Measurements from ENCODE around the gene TACC2.
A peak's percentile ranks its signal among the peaks of the same experiment; 100 is the strongest.
"Not testable (repeated sequence)": the region's sequence is repeated elsewhere in the genome, so short reads cannot be mapped to it uniquely, and the experiment has no call there.

The TACC2 gene

DNA sequence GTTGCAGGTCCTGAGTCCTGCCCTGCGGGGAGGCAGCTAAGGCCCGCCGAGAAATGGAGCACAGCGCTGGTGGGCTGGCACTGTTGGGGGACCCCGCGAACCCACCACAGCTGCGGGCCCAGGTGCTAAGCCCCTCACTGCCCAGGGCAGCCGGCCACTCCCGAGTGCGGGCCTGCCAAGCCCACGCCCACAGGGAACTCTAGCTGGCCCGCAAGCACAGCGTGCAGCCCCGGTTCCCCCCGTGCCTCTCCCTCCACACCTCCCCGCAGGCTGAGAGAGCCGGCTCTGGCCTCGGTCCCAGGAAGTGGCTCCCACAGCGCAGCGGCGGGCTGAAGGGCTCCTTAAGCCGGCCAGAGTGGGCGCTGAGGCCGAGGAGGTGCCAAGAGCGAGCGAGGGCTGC, 10.5 kb upstream of the TACC2 start:
- no peak for DNase-seq (ENCODE audit: low read depth)

DNA sequence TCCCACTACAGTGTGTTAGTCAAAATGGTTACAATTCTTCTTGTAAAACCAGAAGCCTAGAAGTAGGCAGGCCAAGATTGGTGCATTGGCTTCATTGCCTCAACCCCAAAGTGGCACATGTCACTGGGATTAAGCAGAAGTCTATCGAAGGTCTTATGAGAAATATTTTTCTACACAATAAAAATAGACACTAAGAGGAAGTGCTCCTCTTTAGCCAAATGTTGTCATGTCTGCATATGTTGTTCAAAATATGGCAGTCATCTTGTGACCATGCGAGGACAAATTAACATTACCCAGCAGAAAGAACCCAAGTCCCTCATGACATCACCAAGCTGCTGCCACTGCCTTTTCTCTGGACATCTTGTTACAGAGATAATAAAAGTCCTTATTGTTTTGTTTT, 7.6 kb upstream of the TACC2 start:
- no peak for DNase-seq (ENCODE audit: low read depth)

DNA sequence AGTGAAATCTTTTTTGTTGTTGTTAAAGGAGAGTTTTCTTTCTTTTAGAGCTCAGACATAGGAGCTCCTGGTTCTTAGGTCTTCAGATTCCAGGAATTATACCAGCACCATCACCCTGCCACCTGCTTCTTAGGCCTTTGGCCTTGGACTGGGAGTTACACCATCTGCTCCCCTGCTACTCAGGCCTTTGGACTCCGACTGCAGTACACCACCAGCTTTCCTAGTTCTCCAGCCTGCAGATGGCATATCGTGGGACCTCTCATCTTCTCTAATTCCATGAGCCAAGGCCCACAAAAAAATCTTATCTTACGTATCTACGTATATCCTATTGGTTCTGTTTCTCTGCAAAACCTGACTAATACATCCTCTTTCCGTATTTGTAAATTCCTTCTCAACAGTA, 5.1 kb upstream of the TACC2 start:
- no peak for DNase-seq (ENCODE audit: low read depth)

DNA sequence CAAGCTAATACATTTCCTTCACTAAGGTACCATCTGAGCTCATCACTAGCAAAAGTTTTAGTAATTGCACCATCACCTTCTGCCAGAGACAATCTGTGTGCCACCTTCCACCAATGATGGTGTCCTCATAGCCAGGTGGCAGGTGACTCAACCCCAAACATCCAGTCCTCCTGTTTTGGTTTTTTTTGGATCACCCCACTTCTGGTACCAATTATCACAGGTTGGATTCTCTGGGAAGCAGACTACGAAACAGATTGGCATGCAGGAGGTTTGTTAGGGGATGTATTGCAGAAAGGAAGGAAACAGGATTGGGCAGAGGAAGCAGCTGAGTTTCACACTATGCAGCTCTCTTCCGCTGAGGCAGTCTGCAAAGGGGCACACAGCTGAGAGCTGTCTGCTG, 4.5 kb upstream of the TACC2 start:
- DNase-seq (ENCODE audit: low read depth) = no peak

DNA sequence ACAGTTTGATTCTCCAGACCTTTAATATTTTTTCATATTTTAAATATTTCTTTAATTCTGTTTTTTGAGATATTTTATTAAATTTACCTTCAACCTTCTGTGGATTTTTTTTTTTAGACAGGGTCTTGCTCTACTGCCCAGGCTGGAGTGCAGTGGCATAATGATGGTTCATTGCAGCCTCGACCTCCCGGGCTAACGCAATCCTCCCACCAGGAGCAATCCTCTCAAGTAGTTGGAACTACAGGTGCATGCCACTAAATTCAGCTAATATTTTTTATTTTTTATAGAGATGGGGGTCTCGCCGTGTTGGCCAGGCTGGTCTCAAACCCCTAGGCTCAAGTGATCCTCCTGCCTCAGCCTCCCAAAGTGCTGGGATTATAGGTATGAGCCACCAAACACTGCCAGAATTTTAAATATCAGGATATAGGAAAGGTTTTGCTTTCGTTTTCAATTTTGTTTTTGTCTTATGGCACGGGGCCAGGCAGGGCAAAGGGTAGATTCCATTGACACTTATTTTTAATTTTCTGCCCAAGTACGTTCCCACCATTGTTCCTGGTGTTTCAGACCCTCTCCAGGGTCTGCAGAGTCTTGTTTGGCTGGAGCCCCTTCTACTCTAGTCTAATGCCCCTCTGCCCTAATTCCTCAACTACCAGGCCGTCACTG, 1.2 kb downstream of the TACC2 start:
- DNase-seq (ENCODE audit: low read depth) = no peak

DNA sequence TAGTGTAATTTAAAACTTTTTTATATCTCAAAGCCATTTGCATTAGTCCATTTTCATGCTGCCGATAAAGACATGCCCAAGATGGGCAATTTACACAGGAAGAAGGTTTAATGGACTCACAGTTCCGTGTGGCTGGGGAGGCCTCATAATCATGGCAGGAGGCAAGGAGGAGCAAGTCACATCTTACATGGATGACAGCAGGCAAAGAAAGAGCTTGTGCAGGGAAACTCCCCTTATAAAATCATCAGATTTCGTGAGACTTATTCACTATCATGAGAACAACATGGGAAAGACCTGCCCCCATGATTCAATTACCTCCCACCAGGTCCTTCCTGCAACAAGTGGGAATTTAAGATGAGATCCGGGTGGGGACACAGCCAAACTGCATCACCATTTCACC, 2.8 kb downstream of the TACC2 start:
- not testable (repeated sequence) for DNase-seq (ENCODE audit: low read depth)

DNA sequence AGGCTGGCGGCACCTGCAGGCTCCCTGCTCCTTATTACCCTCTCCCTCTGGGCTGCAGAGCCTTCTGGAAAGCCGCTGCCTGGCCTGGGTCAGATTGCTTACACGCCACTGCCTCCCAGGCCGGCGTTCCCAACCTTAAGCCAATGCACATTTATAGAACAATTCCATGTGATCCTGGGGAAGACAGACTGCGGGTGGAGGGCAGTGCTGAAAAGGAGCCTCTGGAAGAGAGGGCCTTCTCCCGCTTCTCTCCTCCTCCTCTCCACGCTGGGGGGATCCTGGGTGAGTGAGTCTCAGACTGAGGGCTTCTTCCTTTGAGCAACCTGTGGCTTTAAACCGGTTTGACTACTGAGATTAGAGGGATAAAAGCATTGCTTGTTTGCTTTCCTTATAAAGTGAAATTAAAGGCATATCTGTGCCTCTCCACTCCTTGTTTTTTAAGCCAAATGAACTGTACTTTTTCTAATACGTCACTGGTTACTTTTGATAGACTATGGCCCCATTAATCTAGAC, 5.5 kb downstream of the TACC2 start:
- DNase-seq (ENCODE audit: low read depth) = no peak

DNA sequence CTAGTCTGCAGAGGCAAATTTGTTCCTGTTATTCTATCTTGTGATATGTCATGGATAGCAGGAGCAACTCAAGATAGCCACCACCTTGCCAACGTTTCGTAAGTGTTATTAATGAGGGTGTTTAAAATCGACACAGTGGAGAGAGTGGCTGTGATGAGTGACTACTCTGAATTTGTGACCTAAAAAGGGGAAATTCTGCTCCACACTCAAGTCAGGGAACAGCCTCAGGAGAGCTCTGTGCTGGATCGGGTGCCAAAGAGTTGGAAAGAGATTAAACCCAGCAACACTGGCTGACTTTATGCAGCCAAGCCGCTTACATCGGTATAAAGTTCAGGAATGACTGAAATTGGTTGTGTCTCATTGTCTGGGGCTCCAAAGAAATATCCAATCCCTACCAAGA, 9.5 kb downstream of the TACC2 start:
- DNase-seq (ENCODE audit: low read depth) = no peak

DNA sequence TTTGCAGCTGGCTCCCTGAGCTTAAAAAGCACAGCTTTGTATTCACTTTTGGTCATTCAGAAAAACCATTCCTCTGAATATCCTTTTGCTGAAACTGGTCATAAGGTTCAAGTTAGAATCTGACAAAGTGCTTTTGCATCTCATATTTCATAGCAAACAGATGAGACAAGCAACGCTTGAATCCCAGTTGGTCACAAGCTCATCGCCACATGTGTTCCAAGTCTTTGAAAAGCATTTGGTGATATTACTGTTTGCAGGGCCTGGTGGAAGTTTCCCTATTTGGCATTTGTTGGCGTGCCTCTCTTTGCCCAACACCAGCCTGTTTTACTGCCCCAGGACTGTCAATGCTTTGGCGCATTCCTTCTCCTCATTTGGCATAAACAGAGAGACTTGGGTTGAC, 10.3 kb downstream of the TACC2 start:
- no peak for DNase-seq (ENCODE audit: low read depth)

DNA sequence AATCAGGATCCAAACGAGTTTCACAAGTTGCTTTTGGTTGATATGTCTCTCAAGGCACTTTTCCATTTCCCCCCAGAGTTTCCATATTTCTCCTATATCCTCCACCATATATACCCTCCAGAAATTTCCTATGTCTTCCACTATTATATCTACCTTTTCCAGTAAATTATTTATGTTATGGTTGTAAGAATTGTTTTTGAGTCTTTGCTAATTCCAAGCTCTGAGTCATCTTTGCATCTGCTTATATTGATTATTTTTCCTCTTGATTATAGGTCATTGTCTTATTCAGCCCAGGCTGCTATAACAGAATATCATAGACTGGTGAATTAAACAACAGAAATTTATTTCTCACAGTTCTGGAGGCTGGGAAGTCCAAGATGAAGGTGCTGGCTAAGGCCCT, 12.7 kb downstream of the TACC2 start:
- DNase-seq (ENCODE audit: low read depth) = no peak

DNA sequence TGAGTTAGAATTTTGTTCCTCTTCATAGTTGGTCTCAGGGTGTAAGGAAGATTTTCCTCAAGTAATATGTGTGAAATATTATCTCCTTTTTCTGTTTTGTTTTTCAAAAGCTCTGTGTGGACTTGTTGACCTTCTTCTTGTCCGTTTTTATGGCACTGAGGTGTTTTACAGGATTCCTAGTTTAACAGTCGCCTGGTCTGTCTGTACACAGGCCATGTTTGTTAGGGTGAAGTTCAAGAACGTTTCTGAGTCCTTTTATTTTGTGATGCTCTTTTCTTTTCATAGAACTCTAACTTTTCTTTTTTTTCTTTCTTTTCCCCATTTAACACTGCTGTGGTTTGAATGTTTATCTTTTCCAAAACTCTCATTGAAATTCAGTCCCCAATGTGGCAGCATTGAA, 18.5 kb downstream of the TACC2 start:
- no peak for DNase-seq (ENCODE audit: low read depth)

DNA sequence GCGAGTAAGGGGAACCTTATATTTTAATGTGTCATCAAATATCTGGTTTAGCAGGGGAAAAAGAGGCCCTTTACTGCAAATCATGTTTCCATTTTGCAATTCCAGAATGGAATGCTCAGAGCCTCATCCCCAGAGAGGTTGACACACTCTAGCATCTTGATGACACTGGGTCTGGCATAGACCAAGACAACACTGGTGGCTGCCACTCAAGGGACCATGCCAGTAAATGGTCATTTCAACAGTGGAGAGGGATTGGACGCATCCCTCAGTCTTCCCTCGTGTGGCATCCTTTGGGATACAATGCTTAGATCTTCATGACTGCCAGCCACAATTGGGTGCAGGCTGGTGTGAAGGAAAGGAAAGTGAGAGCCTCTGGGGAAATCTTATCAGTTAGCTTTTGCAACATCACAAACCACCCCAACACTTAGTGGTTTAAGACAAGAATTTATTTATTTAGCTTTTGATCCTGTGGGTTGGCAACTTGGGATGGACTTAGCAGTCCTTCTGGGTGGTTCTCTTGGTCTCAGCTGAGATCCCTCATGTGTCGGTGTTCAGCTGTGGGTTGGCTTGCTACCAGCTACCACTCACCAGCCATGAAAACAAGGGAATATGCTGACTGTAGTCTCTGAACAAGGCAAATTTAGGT, 21.6 kb downstream of the TACC2 start:
- peak; percentile 95 for DNase-seq (ENCODE audit: low read depth)

DNA sequence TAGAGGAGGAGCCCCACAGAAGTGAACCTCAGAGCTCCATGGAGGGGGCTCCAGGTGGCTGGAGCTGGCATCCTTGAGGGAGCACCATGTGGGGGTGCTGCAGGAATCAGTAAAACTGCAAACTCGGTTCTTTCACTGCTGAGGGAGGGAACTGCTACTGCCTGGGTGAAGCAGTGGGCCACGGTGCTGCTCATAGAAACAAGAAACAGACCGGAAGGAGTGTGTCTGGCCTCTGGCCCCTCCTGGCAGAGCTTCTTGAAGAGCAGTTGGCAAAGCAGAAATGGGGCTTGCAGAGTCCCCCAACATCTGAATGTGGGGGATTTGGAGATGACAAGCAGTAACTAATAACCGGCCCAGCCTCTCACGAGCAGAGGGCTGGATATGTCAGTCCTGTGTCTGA, 23.8 kb downstream of the TACC2 start:
- DNase-seq (ENCODE audit: low read depth) = no peak

DNA sequence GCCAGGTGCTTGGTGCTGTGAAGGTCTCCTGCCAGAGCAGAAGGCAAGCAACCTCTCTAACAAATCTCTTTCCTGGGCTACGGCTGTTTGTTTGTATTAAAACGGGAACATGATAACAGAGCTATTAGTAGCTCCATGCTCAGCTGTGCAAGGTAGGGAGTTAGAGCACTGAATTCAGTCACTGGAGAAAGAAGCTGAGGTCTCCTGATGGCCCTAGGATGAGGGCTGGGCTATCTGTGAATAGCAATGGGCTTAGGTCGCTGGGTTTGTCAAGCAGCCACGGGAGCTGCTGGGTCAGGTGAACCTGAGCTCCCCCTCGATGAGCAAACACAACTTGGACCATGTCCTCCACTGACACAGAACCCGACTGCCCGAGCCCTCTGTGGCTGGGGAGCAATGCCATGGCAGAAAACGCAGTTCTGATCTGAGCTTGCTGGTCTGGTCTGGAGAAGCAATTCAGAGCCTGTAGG, 24.4 kb downstream of the TACC2 start:
- DNase-seq (ENCODE audit: low read depth) = no peak

DNA sequence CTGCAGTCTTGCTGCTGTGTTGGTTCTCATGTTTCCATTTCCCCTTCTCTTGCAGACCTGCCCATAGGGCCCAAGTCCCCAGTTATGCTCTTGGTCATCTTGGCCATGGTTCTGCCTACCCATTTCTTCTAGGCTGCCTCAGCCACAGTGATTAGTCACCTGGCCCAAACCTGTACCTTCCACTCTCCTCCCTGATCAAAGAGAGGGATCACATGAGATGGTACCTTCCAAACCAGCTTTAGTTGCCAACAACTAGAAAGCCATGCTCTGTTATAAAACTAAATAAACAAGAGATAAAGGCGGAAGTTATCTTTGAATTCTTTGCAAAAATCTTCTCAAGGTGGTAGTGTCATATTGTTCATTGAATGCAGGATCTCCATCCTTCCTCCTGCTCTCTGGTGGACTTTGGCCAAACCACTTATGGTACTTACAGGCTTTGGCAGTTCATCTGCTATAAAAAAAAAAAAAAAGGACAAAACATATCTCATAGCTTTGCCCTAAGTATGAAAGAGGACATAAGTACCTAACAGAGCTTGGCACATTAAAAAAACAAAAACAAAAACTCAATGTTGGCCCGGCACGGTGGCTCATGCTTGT, 25.8 kb downstream of the TACC2 start:
- DNase-seq (ENCODE audit: low read depth) = no peak

DNA sequence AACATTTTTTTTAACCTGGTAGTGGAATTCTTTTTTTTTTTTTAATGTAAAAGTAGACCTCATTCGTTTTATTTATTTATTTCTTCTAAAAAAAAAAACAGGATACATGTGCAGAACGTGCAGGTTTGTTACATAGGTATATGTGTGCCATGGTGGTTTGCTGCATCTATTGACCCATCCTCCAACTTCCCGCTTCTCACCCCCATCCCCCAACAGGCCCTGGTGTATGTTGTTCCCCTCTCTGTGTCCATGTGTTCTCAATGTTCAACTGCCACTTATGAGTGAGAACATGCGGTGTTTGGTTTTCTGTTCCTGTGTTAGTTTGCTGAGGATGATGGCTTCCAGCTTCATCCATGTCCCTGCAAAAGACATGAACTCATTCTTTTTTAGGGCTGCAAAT, 29.0 kb downstream of the TACC2 start:
- DNase-seq (ENCODE audit: low read depth) = not testable (repeated sequence)

DNA sequence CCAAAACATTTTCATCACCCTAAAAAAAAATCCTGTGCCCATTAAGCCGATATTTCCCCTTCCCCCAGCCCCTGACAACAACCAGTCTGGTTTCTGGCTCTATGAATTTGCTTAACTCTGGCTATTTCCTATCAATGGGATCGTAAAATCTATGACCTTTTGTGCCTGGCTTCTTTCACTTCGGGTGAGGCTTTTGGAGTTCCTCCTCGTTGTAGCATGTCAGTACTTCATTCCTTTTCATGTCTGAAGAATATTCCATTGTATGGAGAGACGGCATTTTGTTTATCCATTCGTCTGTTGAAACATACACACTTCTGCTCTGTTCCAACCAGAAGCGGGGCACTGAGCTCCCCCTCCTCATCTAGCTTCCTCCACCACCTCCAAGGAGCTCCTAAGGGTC, 29.5 kb downstream of the TACC2 start:
- DNase-seq (ENCODE audit: low read depth) = no peak

DNA sequence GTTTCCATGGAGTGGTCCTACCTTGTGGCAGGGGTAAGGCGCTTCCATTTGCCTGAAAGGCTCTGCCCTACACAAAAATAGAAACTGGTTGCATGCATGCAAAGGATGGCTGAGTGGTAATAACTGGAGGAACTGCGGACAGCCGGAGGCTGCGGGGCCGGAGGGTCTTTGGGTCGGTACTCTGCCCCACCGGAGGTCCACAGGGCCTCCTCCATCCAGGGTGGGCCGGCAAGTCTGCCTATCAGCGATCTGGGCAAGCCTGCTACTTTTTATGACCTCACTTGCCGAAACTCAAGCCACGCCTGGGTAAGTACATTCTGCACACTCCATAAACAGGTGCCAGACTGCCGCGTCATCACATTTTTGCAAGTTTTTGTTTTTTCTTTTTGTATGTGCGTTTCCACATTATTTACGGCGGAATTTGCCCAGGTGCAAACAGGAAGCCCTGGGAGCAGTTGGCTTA, 30.0 kb downstream of the TACC2 start:
- DNase-seq (ENCODE audit: low read depth) = no peak

DNA sequence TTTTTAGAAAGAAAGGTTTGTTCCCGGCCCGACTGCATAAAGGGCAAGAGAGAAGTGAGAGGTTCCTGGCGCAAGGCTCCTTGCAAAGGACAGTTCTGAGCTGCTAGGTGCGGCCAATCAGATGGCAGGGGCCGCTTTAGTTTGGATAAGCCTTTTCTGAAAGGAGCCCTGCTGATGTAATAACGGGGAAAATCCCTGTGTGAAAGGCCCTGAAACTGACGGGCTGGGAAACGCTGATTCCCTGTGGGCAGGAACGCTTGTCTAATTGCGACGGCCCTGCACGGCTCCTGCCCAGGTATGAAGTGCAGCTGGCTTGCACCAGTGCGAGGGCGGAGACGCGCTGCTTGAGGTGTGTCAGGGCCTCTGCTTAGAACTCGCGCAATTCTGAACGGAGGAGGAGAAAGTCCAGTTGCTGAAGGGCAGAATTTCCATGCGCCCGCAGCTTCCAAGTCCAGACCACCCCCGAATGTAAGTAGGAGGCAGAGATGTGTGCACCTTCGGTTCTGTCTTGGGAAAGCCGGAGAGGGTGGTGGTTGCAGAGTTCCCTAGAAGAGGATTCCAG, 30.5 kb downstream of the TACC2 start:
- DNase-seq (ENCODE audit: low read depth) = no peak

DNA sequence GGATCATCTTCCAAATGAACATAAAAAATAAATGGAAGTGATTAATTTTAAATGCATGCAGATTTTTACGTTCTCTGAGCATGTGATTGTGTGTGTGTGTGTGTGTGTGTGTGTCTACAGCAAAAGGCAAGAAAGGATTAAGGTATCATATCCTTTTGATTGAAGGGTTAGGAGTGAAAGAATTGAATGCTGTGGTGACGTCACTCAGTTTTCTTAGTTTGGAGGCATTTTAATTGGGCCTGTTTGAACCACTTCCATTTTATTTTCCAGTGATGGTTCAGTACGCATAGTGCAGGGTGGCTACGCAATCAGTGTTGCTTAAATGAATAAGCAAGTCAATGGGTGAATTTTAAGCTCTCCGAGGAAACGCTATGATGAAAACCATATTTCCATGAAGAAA, 31.3 kb downstream of the TACC2 start:
- no peak for DNase-seq (ENCODE audit: low read depth)

DNA sequence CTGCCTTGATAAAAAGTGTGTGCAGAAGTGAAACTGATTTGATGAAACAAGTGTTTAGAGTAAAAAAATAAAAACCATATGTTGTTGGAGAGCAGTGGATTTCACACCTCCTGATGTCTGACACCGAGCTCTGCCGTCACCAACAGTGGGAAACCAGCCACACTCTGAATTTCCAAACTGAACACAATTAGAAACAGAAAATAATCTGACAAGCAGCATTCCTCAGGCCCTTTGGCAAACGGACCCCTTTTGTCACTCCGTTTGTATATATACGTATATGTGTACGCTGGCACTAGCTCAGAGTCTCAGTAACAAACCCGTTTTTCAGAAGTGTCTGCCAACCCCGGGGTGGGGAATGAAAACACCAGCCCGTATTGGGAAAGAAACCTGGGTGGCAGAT, 32.4 kb downstream of the TACC2 start:
- DNase-seq (ENCODE audit: low read depth) = no peak

DNA sequence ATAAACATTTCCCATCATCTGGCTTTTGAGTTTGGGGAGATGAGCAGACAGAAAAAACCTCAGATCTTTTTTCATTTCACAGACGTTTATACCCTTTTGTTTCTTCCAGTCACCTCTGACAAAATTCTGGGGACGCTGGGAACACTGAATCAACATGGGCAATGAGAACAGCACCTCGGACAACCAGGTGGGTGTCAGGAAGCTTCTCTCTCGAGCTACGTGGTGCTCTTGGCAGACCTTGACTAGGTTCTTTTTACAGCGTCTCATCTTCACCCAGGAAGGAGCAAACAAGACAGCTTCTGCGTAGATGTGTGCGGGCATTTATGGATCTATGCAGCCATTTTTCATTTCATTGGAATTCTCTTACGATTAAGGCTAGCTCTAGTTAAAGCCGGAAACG, 32.9 kb downstream of the TACC2 start:
- no peak for DNase-seq (ENCODE audit: low read depth)

DNA sequence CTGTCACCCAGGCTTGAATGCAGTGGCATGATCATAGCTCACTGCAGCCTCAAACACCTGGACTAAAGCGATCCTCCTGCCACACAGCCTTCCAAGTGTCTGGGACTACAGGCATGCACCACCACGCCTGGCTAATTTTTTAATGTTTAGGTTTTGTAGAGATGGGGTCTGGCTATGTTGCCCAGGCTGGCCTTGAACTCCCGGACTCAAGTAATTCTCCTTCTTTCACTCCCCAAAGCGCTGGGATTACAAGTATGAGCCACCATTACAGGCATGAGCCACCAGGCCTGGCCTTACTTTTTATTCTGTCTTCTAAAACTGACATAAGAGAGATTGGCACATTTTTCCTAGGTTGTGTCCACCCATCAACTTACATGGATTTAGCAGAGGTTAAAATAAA, 33.3 kb downstream of the TACC2 start:
- no peak for DNase-seq (ENCODE audit: low read depth)

All from amniotic epithelial cell (primary cell).